Body of pancreas (tissue), 4 donors: ENCODE results near the gene CSAD. TPM values are rescaled to one million over a fixed set of nuclear protein-coding genes. Genes with fewer than 3 reads are reported as not detected.

ENCODE experiments used
- ATAC-seq: fragments of 150-250 bp; one replicate; pipeline ENCODE4 v1.9.1; 2016
- DNase-seq, 4 donors: peaks; one replicate each; pipeline ENCODE4 v3.0.0-alpha.2; 2019
- H3K27ac ChIP-seq, 4 donors: fragments of 200-600 bp; sonication (generic); 1 replicate in 3 of 4; 2 replicates in 1 of 4; pipeline versions ENCODE4 v1.5.1 to v1.6.1; 2016 to 2019; ENCODE audit warnings: mild to moderate bottlenecking in 1 of 4, mixed read lengths in 1 of 4, moderate library complexity in 1 of 4
- H3K27me3 ChIP-seq, 2 donors: fragments of 200-600 bp; sonication (generic); one replicate each; pipeline ENCODE4 v1.6.0; 2016; ENCODE audit warnings: mild to moderate bottlenecking in 1 of 2
- H3K36me3 ChIP-seq, 2 donors: fragments of 200-600 bp; sonication (generic); replicated peaks in 1 of 2; 2 replicates each; pipeline ENCODE4 v1.5.1; 2016; ENCODE audit warnings: low read depth in 2 of 2; ENCODE audit not compliant: insufficient read depth in 1 of 2
- H3K4me1 ChIP-seq: fragments of 200-600 bp; sonication (generic); one replicate; pipeline ENCODE4 v1.6.0; 2016
- H3K4me3 ChIP-seq, 2 donors: fragments of 200-600 bp; sonication (generic); 1 replicate in 1 of 2; 2 replicates in 1 of 2; pipeline ENCODE4 v1.5.1; 2016 to 2019
- H3K9me3 ChIP-seq, 3 donors: fragments of 200-600 bp; sonication (generic); 1 replicate in 2 of 3; 2 replicates in 1 of 3; pipeline ENCODE4 v1.5.1; 2016
- POLR2A ChIP-seq, 3 donors: fragments of 450-650 bp; IDR thresholded peaks; one replicate each; pipeline ENCODE4 v1.6.1; 2016; ENCODE audit warnings: antibody characterized with exemption in 3 of 3, mild to moderate bottlenecking in 2 of 3
- WGBS, 2 donors: methylation state at CpG; one replicate each; pipeline ENCODE4 v1.1.5; 2017; 5-methylcytosine and 5-hydroxymethylcytosine counted together
- intact Hi-C: fragments of 100-400 bp; cut with DNase I; formaldehyde crosslinking; loops from one replicate; pipeline ENCODE4 v1.15.1; 2023
- total RNA-seq, 2 donors: library from RNA; depleted of rRNA; stranded (reverse); fragments of >200 nt; gene quantifications; one replicate each; pipeline ENCODE4 v1.1.0, GENCODE V29; 2016
- TF ChIP-seq, protein P1 (sequence below), 7 experiments: fragments of 450-650 bp in 4 of 7; fragments of 200-600 bp in 3 of 7; sonication (generic) in 3 of 7; IDR thresholded peaks; one replicate each; pipeline ENCODE4 v1.5.1; 2016 to 2019; ENCODE audit warnings: antibody characterized with exemption in 7 of 7

Gene CSAD
- total RNA-seq, 2 donors from 2014 or later = 31.4 to 64.3 TPM

DNA sequence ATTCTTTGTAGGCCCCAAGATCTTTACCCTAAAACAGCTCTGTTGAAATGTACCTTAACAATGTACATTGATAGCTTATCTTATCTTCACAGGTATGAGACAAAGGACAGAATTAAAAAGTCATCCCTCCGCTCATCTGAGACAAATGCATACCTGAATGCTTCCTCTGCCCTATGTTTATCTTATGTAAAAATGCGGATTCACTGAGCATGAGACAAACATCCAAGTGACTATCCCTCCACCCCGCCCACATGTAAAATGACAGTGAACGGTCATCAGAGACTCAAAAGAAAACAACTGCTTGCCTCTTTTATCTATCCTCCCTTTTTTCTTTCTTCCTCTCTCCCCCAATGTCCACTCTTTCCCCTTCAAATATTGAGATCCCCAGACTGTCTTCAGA, 37.4 kb downstream of the CSAD start:
- 87 to 91% methylated on average over 4 of the region's 4 CpGs for WGBS, 2 donors
- Histone ChIP-seq H3K27me3 (no peaks in the 10 kb centered on the region), H3K9me3 (no peaks in the 10 kb centered on the region), H3K36me3 (no peaks in the 10 kb centered on the region), H3K27ac (no peak overlapping the region), H3K4me3 (no peak overlapping the region), H3K4me1 (peaks cover 8% of the 10 kb centered on the region)
- intact Hi-C loops = no loop called here
- ATAC-seq (no peak), DNase-seq (no peak)
- no peak for TF ChIP-seq POLR2A (IDR thresholded peaks at IDR 0.05)
- TF ChIP-seq, protein P1, sequence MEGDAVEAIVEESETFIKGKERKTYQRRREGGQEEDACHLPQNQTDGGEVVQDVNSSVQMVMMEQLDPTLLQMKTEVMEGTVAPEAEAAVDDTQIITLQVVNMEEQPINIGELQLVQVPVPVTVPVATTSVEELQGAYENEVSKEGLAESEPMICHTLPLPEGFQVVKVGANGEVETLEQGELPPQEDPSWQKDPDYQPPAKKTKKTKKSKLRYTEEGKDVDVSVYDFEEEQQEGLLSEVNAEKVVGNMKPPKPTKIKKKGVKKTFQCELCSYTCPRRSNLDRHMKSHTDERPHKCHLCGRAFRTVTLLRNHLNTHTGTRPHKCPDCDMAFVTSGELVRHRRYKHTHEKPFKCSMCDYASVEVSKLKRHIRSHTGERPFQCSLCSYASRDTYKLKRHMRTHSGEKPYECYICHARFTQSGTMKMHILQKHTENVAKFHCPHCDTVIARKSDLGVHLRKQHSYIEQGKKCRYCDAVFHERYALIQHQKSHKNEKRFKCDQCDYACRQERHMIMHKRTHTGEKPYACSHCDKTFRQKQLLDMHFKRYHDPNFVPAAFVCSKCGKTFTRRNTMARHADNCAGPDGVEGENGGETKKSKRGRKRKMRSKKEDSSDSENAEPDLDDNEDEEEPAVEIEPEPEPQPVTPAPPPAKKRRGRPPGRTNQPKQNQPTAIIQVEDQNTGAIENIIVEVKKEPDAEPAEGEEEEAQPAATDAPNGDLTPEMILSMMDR (IDR thresholded peaks at IDR 0.05) = no peak

DNA sequence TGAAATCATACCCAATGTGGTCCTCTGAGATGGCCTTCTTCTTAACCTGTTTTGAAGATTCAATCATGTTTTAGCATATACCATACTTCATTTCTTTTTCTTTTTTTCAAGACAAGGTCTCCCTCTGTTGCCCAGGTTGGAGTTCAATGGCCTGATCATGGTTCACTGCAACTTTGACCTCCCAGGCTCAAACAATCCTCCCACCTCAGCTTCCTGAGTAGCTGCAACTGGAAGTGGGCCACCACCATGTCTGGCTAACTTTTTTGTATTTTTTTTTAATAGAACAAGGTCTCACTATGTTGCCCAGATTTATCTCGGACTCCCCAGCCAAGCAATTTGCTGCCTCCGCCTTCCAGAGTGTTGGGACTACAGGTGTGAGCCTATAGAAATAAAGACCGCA, 47.0 kb downstream of the CSAD start:
- DNase-seq (no peak), ATAC-seq (no peak)
- intact Hi-C loops = no loop called here
- 87 to 96% methylated on average over 3 of the region's 3 CpGs for WGBS, 2 donors
- Histone ChIP-seq H3K4me3 (no peak overlapping the region), H3K9me3 (no peaks in the 10 kb centered on the region), H3K27me3 (no peaks in the 10 kb centered on the region), H3K36me3 (no peaks in the 10 kb centered on the region), H3K27ac (no peak overlapping the region), H3K4me1 (no peaks in the 10 kb centered on the region)
- TF ChIP-seq, protein P1 (IDR thresholded peaks at IDR 0.05) = no peak
- no peak for TF ChIP-seq POLR2A (IDR thresholded peaks at IDR 0.05)

DNA sequence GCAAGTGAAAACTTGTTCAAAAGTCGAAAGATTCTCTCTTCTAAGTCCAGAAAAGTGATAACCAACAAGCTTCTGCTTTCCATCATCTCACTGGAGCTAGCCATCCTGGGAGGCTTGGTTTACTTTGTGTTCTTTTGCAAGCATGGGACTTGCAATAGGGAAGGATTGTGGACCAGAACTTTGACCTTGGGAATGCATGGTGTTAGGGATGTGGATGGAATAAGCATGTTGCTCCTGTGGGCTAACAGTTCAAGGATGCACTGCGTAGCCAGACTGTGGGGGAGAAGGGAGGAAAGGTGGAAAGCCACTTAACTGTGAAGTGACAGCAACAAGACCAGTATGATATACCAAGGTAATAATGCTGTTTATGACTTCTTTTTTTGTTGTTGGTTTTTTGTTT, 48.9 kb downstream of the CSAD start:
- no peak for TF ChIP-seq POLR2A (IDR thresholded peaks at IDR 0.05)
- TF ChIP-seq, protein P1 (IDR thresholded peaks at IDR 0.05) = no peak
- Histone ChIP-seq H3K36me3 (no peaks in the 10 kb centered on the region), H3K9me3 (no peaks in the 10 kb centered on the region), H3K27me3 (no peaks in the 10 kb centered on the region), H3K4me1 (no peaks in the 10 kb centered on the region), H3K4me3 (no peak overlapping the region), H3K27ac (no peak overlapping the region)
- intact Hi-C loops = no loop called here
- DNase-seq (no peak), ATAC-seq (no peak)
- WGBS, 2 donors = 64 to 67% methylated on average over 2 of the region's 2 CpGs

DNA sequence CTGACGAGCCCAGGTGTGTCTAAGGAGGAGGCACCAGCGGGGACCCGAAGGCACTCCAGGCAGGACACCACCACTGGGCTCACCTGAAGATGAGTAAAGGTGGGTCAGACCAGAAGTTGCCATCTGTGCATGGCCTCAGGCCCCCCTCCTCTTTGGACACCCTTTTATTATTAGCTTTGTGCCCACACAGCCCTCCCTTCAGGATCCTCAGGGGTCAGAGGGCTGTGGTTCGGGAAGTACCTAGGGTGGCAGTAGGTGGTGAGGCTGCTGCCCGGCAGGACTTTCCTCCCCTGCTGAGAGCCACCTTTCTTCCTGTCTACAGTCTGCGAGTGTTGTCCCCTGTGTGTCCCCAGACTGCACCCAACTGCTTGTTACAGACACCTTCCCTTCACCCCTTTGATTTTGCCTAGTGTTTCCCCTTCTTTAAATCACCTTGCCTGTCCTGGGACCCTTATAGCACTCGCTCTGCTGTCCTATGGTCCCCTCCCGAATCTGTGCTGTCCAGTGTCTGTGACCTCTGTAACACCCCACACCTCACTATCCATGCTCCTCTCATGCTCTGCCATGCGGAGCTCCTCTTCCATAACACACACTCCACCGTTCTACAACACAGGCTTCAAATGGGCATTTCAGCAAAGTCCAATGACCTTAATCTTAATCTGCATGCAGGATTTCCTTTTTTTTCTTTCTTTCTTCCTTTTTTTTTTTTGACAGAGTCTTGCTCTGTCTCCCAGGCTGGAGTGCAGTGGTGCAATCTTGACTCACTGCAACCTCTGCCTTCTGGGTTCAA, 51.8 kb downstream of the CSAD start:
- Histone ChIP-seq H3K27ac (no peak overlapping the region), H3K4me3 (no peak overlapping the region), H3K4me1 (no peaks in the 10 kb centered on the region), H3K27me3 (no peaks in the 10 kb centered on the region), H3K9me3 (no peaks in the 10 kb centered on the region), H3K36me3 (no peaks in the 10 kb centered on the region)
- no peak for ATAC-seq
- 72 to 74% methylated on average over 8 to 10 of the region's 10 CpGs for WGBS, 2 donors
- no peak for TF ChIP-seq POLR2A (IDR thresholded peaks at IDR 0.05)
- TF ChIP-seq, protein P1 (IDR thresholded peaks at IDR 0.05) = no peak
- intact Hi-C loops = no loop called here
- no peak for DNase-seq

DNA sequence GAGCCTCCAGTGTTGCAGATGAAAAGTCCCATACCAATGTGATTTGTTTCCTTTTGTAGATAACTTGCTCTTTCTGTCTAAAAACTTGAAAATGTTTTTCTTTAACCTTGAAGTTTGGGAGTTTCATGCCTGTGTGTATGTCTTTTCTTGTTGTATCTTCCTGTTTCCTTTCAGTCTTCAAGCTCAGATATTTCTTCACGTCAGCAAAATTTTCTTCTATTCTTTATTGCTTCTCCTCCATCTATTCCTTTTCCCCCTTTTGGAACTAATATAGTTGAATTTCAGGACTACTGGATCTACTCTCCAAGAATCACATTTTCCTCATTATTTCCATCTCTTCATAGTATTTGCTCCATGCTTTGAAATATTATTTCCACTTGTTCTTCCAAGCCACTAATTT, 53.6 kb downstream of the CSAD start:
- Histone ChIP-seq H3K4me1 (no peaks in the 10 kb centered on the region), H3K4me3 (no peak overlapping the region), H3K27me3 (no peaks in the 10 kb centered on the region), H3K27ac (no peak overlapping the region), H3K9me3 (no peaks in the 10 kb centered on the region), H3K36me3 (no peaks in the 10 kb centered on the region)
- TF ChIP-seq, protein P1 (IDR thresholded peaks at IDR 0.05) = no peak
- no peak for TF ChIP-seq POLR2A (IDR thresholded peaks at IDR 0.05)
- intact Hi-C loops = no loop called here
- ATAC-seq (no peak), DNase-seq (no peak)
- 61% methylated on average over 1 of the region's 1 CpG for WGBS, 2 donors
